GM18502 (cell line): ENCODE results near the gene UBL7.
A peak's percentile ranks its signal among the peaks of the same experiment; 100 is the strongest.

Experiments used
- ATAC-seq: cut with Tn5 transposase; IDR thresholded peaks from one replicate; pipeline ENCODE4 v1.9.1; 2021; ENCODE audit warnings: mild to moderate bottlenecking; ENCODE audit not compliant: unreplicated experiment, poor library complexity

Gene UBL7

DNA sequence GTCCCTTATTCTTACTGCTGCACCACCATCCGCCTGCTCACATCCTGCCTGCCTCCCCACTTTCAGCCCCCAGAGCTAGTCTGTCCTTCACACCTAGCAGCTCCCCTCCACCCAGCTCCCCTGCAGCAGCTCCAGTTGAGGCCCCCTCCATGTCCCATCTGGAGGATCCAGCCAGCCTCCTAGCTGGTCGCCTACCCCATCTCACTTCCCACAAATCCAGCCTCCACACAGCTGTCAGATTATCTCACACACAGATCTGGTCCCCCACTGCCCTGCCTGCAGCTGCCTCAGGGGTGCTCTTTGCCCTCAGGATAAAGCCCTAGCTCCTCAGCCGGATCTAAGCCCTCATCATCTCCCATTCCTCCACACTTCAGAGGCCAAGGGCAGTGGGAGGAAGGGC lies 18.4 kb downstream of the UBL7 start:
- no peak for ATAC-seq

DNA sequence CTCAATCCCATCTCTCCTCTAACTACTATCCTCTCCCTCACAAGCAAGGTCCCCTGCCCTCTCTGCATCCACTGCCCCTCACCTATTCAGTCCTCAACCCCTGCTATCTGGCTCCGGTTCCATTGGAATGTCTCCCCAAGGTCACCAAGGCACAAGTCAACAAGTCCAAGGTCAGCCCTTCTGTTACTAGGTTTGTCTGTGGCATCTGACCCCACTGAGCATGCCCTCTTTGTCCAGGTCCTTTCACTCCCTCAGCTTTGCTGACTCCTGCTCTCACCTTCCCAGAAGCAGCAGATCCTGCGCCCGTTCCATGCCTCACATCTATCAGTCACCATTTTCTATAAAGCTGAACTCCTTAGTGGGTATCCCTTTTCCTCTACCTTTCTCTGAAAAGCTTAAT lies 18.9 kb downstream of the UBL7 start:
- ATAC-seq, result no peak

- ATAC-seq, result no peak
Measured at GRCh38 chr15:74441248-74441941, 19.6 kb downstream of the UBL7 start.

GRCh38 chr15:74438721-74439316 lies 22.1 kb downstream of the UBL7 start:
- ATAC-seq, result no peak

- ATAC-seq, result no peak
Measured at GRCh38 chr15:74438206-74438605, 22.8 kb downstream of the UBL7 start.

- ATAC-seq, result no peak
Measured at GRCh38 chr15:74434263-74435136, 26.5 kb downstream of the UBL7 start.

DNA sequence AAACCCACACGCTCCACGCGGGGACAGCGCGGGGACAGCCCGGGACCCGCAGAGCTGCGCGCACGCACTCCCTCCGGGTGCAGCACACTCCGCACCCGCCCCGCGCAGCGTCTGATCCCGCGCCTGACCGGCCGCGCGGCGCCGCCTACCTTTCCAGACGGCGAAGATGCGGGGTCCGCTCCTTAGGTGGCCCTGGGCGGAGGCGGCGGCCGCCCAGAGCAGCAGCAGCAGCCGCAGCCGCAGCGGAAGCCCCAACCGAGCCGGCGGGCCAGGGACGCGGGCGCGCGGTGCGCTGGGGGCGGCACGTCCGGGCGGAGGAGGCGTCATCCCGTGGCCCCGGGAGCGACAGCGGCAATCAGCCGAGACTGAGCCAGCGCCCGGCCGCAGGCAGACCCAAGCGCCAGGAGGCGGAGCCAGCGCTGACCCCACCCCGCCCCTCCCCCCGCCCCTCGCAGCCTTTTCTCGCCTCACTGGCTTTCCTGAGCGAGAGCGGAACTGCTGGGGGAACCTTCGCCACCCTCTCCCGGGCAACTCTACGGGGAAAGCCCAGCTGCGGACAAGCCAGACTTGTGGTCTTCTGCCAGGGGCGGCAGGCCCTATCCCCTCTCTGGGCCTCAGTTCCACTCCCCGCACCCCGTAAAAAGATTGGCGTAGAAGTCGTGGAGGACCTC lies 27.2 kb downstream of the UBL7 start, which contains the start of gene SEMA7A:
Gene SEMA7A, minus strand, starts transcription at position 367 of the 671 bp plus-strand sequence. Its CDS starts 40 bp downstream, at position 327.
- ATAC-seq, result peak; percentile 72

- ATAC-seq, result no peak
Measured at GRCh38 chr15:74432968-74433591, 27.9 kb downstream of the UBL7 start.

DNA sequence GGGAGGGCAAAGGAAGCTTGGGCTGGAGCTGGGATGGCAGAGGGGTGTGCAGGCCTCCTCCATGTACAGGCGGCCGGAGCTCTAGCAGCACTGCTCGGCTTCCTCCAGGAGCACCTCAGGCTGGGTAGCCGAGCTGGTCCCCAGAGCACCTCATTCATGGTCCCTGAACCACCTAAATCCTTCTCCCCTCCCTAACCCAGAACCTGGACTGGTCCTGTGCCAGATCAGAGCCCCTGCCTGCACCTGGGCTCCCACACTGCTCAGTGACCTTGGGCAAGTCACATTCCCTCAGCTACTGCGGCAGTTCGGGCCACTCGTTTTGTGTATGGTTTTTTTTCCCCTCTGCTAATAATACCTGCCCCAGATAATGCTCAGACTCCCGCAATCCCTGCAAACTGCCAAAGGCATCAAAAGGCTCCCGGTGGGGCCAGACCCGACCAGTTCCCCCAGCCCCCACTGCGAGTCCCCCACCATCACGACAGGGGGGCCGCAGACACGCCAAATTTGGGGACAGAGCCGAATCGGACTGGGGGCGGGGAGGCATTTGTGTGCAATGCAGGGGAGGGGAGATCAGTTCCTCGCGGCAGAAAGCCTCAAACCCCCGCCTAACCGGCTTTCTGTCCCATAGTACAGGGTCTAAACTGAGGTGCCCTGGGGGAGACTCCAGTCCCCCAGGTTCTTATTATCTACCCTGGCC lies 28.5 kb downstream of the UBL7 start:
- ATAC-seq, result no peak

DNA sequence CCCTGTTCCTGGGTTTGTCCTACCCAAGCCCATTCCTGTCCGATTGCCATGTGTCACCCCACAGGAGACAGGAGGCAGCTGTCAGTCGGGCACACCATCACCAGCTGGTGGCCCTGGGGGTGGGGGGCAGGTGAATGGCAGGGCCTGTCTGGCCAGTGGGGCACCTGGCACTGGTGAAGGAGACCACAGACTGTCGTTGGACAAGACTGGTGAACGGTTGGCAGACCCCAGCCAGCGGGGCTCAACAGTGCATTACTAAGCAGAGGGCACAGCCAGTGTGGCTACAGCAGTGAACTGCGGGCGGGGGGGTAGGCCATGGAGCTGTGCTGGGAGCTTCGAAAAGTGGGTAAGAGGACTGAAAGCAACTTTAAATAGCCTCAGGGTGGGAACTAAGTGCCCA lies 29.3 kb downstream of the UBL7 start:
- no peak for ATAC-seq

- no peak for ATAC-seq
Measured at GRCh38 chr15:74431116-74431515, 29.8 kb downstream of the UBL7 start.

DNA sequence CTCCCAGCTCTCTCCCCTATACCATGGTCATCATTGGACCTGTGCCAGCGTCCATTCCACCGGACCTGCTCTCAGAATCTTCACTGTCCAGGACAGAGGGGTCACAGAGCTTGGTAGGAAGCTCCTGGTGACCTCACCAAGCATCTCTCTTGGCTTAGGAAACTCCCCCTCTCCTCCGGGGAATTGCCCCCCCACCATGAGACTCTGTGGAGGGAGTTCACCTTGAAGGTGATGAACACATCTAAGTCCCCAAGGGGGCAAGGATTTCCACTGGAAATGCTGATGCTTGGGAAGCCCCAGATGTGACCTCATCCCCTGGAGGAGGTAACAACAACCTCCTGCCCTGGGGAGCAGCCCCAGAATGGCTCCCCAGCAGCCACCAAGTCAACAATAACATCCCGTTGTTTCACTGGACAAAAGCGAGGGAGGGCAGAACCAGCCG lies 30.4 kb downstream of the UBL7 start:
- ATAC-seq, result no peak

DNA sequence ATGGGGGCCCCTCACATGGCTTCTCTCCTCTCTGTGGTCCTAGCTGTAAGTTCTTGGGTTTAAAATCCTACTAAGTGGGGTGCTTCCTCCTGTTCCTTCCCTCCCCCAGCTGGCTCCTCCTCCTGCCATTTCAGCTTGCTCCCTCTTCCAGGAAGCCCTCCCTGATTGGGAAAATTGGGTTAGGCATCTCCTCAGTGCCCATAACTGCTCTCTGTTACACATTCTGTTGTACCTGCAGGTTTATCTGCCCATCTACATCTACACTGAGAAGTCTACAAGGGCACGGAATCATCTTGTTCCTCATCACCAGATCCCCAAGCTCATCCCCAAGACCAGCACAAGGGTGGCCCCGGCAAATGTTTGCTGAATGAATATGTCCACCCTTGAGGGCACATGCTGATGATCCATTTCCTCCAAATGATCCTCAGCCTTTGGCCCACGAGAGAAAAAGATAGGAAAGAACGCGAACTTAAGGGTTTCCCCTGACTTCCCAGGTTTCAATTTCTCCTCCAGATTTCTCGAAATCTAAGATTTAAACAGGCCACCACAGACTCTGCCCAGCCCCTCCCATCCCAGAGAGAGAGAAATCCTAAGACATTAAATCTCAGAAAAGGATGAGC lies 31.1 kb downstream of the UBL7 start:
- ATAC-seq, result no peak

DNA sequence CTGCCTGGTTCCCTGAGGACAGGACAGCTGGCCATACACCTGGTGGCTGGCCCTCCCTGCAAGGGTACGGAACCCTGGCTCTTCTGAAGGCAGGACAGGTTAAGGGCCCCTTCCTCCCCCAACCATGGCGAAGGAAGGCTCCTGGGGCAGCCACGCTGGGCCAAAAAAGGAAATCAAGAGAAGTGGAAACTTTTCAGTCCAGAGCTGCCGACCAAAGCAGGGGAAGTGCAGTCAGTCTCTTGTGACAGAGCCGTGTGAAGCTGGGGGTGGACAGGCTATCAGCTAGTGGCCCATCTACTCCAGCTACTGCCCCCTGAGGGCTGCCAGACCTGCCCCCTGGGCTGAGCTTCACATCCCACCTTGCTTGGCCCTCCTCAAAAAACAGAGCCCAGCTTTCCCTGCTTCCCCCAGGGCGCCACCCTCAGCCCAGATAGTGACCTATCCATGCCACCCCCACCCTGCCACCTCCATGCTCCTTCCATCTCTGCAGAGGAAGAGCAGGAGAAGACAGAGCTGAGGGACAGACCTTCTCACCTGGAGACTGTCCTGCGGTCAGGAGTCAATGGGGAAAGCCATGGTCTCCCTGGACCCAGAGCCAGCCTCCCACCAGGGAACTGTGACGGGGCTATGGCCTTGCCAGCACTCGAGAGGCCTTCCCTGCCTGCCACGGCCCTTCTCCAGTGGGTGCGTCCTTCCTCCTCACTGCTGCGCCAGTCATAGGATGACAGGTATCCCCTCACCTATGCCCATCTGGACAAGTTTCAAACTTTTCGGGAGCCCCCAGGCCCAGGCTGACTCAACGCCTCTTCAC lies 31.8 kb downstream of the UBL7 start:
- ATAC-seq, result no peak

GRCh38 chr15:74428442-74428787 lies 32.5 kb downstream of the UBL7 start:
- no peak for ATAC-seq

GRCh38 chr15:74427607-74428441 lies 33.1 kb downstream of the UBL7 start:
- no peak for ATAC-seq

- ATAC-seq, result no peak
Measured at GRCh38 chr15:74426404-74427281, 34.3 kb downstream of the UBL7 start.
